Caco-2 (cell line): ENCODE measurements around the gene INPP5D. TPM values are rescaled to one million over a fixed set of nuclear protein-coding genes. Genes with fewer than 3 reads are reported as not detected.

Experiments
- BruUV-seq: library from RNA; stranded (reverse); fragments of 400-500 nt; replicated peaks from 2 replicates; lab custom pipeline; 2021; lab: Mats Ljungman, UMichigan
- CTCF ChIA-PET: fragments of 300-600 bp; sonication (Branson Sonifier 250); formaldehyde crosslinking; loops from one replicate; lab custom pipeline; 2022; ENCODE audit warnings: antibody characterized with exemption; lab: Charles Lee
- POLR2A ChIA-PET: fragments of 300-600 bp; sonication (Branson Sonifier 250); formaldehyde crosslinking; loops from one replicate; lab custom pipeline; 2022; ENCODE audit warnings: antibody characterized with exemption; lab: Charles Lee
- DNase-seq, 2 experiments: peaks; one replicate each; pipeline versions ENCODE4 v3.0.0 to v3.0.0-alpha.2; 2020 to 2022
- H3K27me3 ChIP-seq: replicated peaks from 2 replicates; pipeline ENCODE4 v1.6.0; 2011; ENCODE audit warnings: low read length; ENCODE audit not compliant: control insufficient read depth, insufficient read depth
- H3K36me3 ChIP-seq: 2 replicates; pipeline ENCODE4 v1.5.1; 2011; ENCODE audit warnings: low read length; ENCODE audit not compliant: control insufficient read depth, insufficient read depth
- H3K4me1 ChIP-seq: fragments of 250-450 bp; sonication (Bioruptor Pico); 2 replicates; pipeline ENCODE4 v1.5.1; 2020; ENCODE audit warnings: mild to moderate bottlenecking
- H3K4me3 ChIP-seq: 2 replicates; pipeline ENCODE4 v1.5.1; 2011; ENCODE audit warnings: low read depth, mild to moderate bottlenecking, control low read depth, low read length
- H3K9me3 ChIP-seq: fragments of 250-450 bp; sonication (Bioruptor Pico); 2 replicates; pipeline ENCODE4 v1.5.1; 2020; ENCODE audit warnings: mild to moderate bottlenecking, moderate library complexity
- H3K27ac Mint-ChIP-seq: one replicate; pipeline ENCODE4 v1.8.0; 2022; ENCODE audit warnings: mixed read lengths; ENCODE audit not compliant: unreplicated experiment
- H3K27me3 Mint-ChIP-seq: one replicate; pipeline ENCODE4 v1.8.0; 2022; ENCODE audit warnings: mixed read lengths; ENCODE audit not compliant: insufficient read depth, unreplicated experiment
- H3K36me3 Mint-ChIP-seq: one replicate; pipeline ENCODE4 v1.8.0; 2022; ENCODE audit warnings: mild to moderate bottlenecking, mixed read lengths; ENCODE audit not compliant: insufficient read depth, unreplicated experiment
- H3K4me1 Mint-ChIP-seq: one replicate; pipeline ENCODE4 v1.8.0; 2022; ENCODE audit warnings: low read depth, mixed read lengths; ENCODE audit not compliant: unreplicated experiment
- H3K4me3 Mint-ChIP-seq: one replicate; pipeline ENCODE4 v1.8.0; 2022; ENCODE audit warnings: mild to moderate bottlenecking, moderate library complexity, mixed read lengths; ENCODE audit not compliant: unreplicated experiment
- H3K9me3 Mint-ChIP-seq: one replicate; pipeline ENCODE4 v1.8.0; 2022; ENCODE audit warnings: mixed read lengths; ENCODE audit not compliant: unreplicated experiment
- CTCF ChIP-seq, 2 experiments: fragments of 200-600 bp in 1 of 2; IDR thresholded peaks; 1 replicate in 1 of 2; 2 replicates in 1 of 2; pipeline versions ENCODE4 v1.5.1 to v1.8.0; 2011 to 2022; ENCODE audit warnings: antibody characterized with exemption in 1 of 2, control low read depth in 1 of 2, inconsistent platforms in 1 of 2, low read depth in 1 of 2, low read length in 1 of 2, mild to moderate bottlenecking in 1 of 2, moderate library complexity in 1 of 2; ENCODE audit not compliant: insufficient read depth in 1 of 2, severe bottlenecking in 1 of 2, unreplicated experiment in 1 of 2
- intact Hi-C: fragments of 100-400 bp; cut with micrococcal nuclease; formaldehyde crosslinking; loops from one replicate; pipeline ENCODE4 v1.10.0; 2022; ENCODE audit not compliant: unreplicated experiment
- total RNA-seq: library from RNA; stranded (reverse); gene quantifications from 2 replicates; pipeline ENCODE4 v1.2.3, GENCODE V29; 2022

INPP5D gene
- total RNA-seq, 1 experiment from 2014 or later: not detected

GRCh38 chr2:233115741-233116140 lies 55.6 kb downstream of the INPP5D start:
- intact Hi-C loops: no loop called here
- no peaks in the 10 kb centered on the region for H3K36me3 ChIP-seq
- H3K4me3 ChIP-seq: no peak overlapping the region
- Mint-ChIP-seq H3K36me3 (no peaks in the 10 kb centered on the region), H3K27ac (no peak overlapping the region), H3K4me3 (no peak overlapping the region), H3K4me1 (no peaks in the 10 kb centered on the region), H3K9me3 (no peaks in the 10 kb centered on the region), H3K27me3 (peaks cover 7% of the 10 kb centered on the region)
- no peak for DNase-seq
- no peaks in the 10 kb centered on the region for H3K9me3 ChIP-seq
- POLR2A ChIA-PET: no interaction called here
- H3K4me1 ChIP-seq: no peaks in the 10 kb centered on the region
- CTCF ChIA-PET: no interaction called here
- no TSS peak for BruUV-seq
- H3K27me3 ChIP-seq: no peaks in the 10 kb centered on the region
- TF ChIP-seq CTCF (IDR thresholded peaks at IDR 0.05; ENCODE audit: insufficient read depth in 1 of 2, low read depth in 1 of 2, low read length in 1 of 2, severe bottlenecking in 1 of 2, unreplicated experiment in 1 of 2): no peak

DNA sequence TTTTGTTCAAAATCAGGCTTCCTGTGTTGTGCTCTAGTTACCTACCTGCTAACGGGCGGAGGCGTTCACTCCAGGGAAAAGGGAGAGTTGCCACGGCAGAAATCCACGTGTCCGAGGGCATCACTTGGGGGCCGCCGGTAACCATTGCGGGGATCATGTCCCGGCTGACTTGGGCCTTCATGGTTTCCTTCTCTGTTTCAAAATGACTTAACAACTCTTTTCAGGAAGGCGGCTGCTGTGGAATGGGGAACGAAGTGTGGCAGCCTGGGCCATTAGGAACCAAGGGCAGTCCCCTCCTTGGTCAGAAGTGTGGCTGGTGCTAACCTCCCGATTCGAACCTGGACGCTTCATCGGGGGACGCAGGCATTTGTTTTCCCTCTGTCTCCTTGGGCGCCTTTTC lies 56.8 kb downstream of the INPP5D start:
- Mint-ChIP-seq H3K4me3 (no peak overlapping the region), H3K27me3 (peaks cover 2% of the 10 kb centered on the region), H3K4me1 (no peaks in the 10 kb centered on the region), H3K9me3 (no peaks in the 10 kb centered on the region), H3K27ac (no peak overlapping the region), H3K36me3 (no peaks in the 10 kb centered on the region)
- H3K27me3 ChIP-seq: no peaks in the 10 kb centered on the region
- no peak for TF ChIP-seq CTCF (IDR thresholded peaks at IDR 0.05; ENCODE audit: insufficient read depth in 1 of 2, low read depth in 1 of 2, low read length in 1 of 2, severe bottlenecking in 1 of 2, unreplicated experiment in 1 of 2)
- no peak overlapping the region for H3K4me3 ChIP-seq
- ChIA-PET CTCF (no interaction called here), POLR2A (no interaction called here)
- no peaks in the 10 kb centered on the region for H3K9me3 ChIP-seq
- intact Hi-C loops: no loop called here
- no TSS peak for BruUV-seq
- no peaks in the 10 kb centered on the region for H3K36me3 ChIP-seq
- no peaks in the 10 kb centered on the region for H3K4me1 ChIP-seq
- DNase-seq: no peak

- ChIA-PET POLR2A (no interaction called here), CTCF (no interaction called here)
- H3K4me1 Mint-ChIP-seq: no peaks in the 10 kb centered on the region
- no peaks in the 10 kb centered on the region for H3K9me3 Mint-ChIP-seq
- BruUV-seq: no TSS peak
- no peaks in the 10 kb centered on the region for H3K36me3 Mint-ChIP-seq
- H3K27me3 Mint-ChIP-seq: peaks cover 2% of the 10 kb centered on the region
- H3K27ac Mint-ChIP-seq: no peak overlapping the region
- no peak for DNase-seq
- no peaks in the 10 kb centered on the region for H3K9me3 ChIP-seq
- no peaks in the 10 kb centered on the region for H3K36me3 ChIP-seq
- intact Hi-C loops: no loop called here
- no peak overlapping the region for H3K4me3 ChIP-seq
- H3K27me3 ChIP-seq: no peaks in the 10 kb centered on the region
- no peak for TF ChIP-seq CTCF (IDR thresholded peaks at IDR 0.05; ENCODE audit: insufficient read depth in 1 of 2, low read depth in 1 of 2, low read length in 1 of 2, severe bottlenecking in 1 of 2, unreplicated experiment in 1 of 2)
- H3K4me3 Mint-ChIP-seq: no peak overlapping the region
- no peaks in the 10 kb centered on the region for H3K4me1 ChIP-seq
Measured at GRCh38 chr2:233117351-233117750, 57.2 kb downstream of the INPP5D start.
